Hepatocyte (in vitro differentiated cells): ENCODE data around the gene CEP112.

Source experiments
- EZH2 ChIP-seq: fragments of 200-600 bp; sonication (generic); IDR thresholded peaks from 2 replicates; pipeline ENCODE4 v1.6.1; 2016; ENCODE audit warnings: antibody characterized with exemption, mild to moderate bottlenecking, borderline replicate concordance
- EZH2phosphoT487 ChIP-seq: fragments of 200-600 bp; sonication (generic); IDR thresholded peaks from one replicate; pipeline ENCODE4 v1.6.1; 2018; ENCODE audit warnings: antibody characterized with exemption, mild to moderate bottlenecking, low read depth, moderate library complexity; ENCODE audit not compliant: unreplicated experiment, severe bottlenecking
- TF ChIP-seq, protein P1 (sequence below): fragments of 200-600 bp; sonication (generic); IDR thresholded peaks from 2 replicates; pipeline ENCODE4 v1.5.1; 2016; ENCODE audit warnings: antibody characterized with exemption, mild to moderate bottlenecking; ENCODE audit not compliant: poor library complexity

DNA sequence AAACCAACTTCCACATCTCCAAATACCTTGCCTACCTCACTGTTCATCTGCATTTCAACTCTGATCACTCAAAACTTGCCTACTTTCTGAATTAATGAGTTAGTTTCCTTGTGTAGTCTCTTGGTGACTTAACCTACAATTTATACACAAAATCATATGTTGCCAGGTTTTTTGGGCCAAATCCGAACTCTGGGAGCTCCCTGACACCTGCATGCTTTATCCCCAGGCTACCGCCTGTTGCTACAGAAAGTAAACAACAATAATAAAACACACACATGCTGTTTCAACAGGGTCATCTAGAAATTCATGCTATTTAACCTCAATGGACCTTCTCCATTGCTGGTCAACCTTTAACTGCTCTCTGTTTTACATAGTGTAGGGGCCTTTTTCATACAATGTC lies 526.0 kb downstream of the CEP112 start:
- TF ChIP-seq, protein P1, sequence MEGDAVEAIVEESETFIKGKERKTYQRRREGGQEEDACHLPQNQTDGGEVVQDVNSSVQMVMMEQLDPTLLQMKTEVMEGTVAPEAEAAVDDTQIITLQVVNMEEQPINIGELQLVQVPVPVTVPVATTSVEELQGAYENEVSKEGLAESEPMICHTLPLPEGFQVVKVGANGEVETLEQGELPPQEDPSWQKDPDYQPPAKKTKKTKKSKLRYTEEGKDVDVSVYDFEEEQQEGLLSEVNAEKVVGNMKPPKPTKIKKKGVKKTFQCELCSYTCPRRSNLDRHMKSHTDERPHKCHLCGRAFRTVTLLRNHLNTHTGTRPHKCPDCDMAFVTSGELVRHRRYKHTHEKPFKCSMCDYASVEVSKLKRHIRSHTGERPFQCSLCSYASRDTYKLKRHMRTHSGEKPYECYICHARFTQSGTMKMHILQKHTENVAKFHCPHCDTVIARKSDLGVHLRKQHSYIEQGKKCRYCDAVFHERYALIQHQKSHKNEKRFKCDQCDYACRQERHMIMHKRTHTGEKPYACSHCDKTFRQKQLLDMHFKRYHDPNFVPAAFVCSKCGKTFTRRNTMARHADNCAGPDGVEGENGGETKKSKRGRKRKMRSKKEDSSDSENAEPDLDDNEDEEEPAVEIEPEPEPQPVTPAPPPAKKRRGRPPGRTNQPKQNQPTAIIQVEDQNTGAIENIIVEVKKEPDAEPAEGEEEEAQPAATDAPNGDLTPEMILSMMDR, result no peak
- TF ChIP-seq EZH2 (no peak), EZH2phosphoT487 (no peak)
